Peyer's patch (tissue), 4 donors: ENCODE measurements around the gene RASA4B. TPM values are rescaled to one million over a fixed set of nuclear protein-coding genes. Genes with fewer than 3 reads are reported as not detected.

Experiments
- DNase-seq, 3 donors: peaks; one replicate each; pipeline ENCODE4 v3.0.0-alpha.2; 2017 to 2019
- H3K27ac ChIP-seq, 4 donors: fragments of 200-600 bp; sonication (generic); one replicate each; pipeline ENCODE4 v1.5.1; 2016 to 2019
- H3K27me3 ChIP-seq, 2 donors: fragments of 200-600 bp; sonication (generic); one replicate each; pipeline ENCODE4 v1.5.1; 2019
- H3K36me3 ChIP-seq, 3 donors: fragments of 200-600 bp; sonication (generic); one replicate each; pipeline ENCODE4 v1.5.1; 2016 to 2019
- H3K4me1 ChIP-seq, 4 donors: fragments of 200-600 bp; sonication (generic); one replicate each; pipeline ENCODE4 v1.5.1; 2016 to 2019
- H3K4me3 ChIP-seq, 4 donors: fragments of 200-600 bp; sonication (generic); 1 replicate in 3 of 4; 2 replicates in 1 of 4; pipeline ENCODE4 v1.5.1; 2016 to 2019; ENCODE audit warnings: mild to moderate bottlenecking in 1 of 4
- H3K9me3 ChIP-seq, 4 donors: fragments of 200-600 bp; sonication (generic); one replicate each; pipeline ENCODE4 v1.5.1; 2016 to 2019; ENCODE audit warnings: mild to moderate bottlenecking in 1 of 4
- CTCF ChIP-seq, 6 experiments: fragments of 450-650 bp in 4 of 6; fragments of 200-600 bp in 2 of 6; sonication (generic) in 1 of 6; IDR thresholded peaks; one replicate each; pipeline ENCODE4 v1.5.1; 2017 to 2019; ENCODE audit warnings: antibody characterized with exemption in 6 of 6, mild to moderate bottlenecking in 3 of 6, moderate library complexity in 1 of 6
- POLR2A ChIP-seq, 2 donors: fragments of 450-650 bp; IDR thresholded peaks; one replicate each; pipeline ENCODE4 v1.5.1; 2017; ENCODE audit warnings: antibody characterized with exemption in 2 of 2, mild to moderate bottlenecking in 2 of 2, moderate library complexity in 2 of 2
- total RNA-seq, 4 donors: library from RNA; depleted of rRNA; stranded (reverse); fragments of >200 nt; gene quantifications; one replicate each; pipeline ENCODE4 v1.1.0, GENCODE V29; 2016

Gene RASA4B
- total RNA-seq, 4 donors from 2014 or later = 31.3 to 90.8 (median 40.7) TPM

GRCh38 chr7:102464577-102465280 lies 52.8 kb downstream of the RASA4B start, which contains the start of the genes ALKBH4 and LRWD1:
Gene ALKBH4 (minus strand): TSS chr7:102464863. CDS start chr7:102464836, 27 bp downstream.
Gene LRWD1 (plus strand): TSS chr7:102464984. CDS start chr7:102465081, 97 bp downstream.
- peak; percentile 92 to 98 (median 97) for DNase-seq
- TF ChIP-seq POLR2A (IDR thresholded peaks at IDR 0.05) = peak; percentile 38 to 75
- peak; percentile 2 to 42 (median 26) for TF ChIP-seq CTCF (IDR thresholded peaks at IDR 0.05)
- Histone ChIP-seq H3K36me3 (peaks cover 0 to 17% (median 0%) of the 10 kb centered on the region in 3 donors), H3K4me1 (peaks cover 6 to 21% (median 14%) of the 10 kb centered on the region in 4 donors), H3K27me3 (no peaks in the 10 kb centered on the region), H3K4me3 (peak within 1 kb of the TSS; percentile 70 to 87 (median 76)), H3K9me3 (no peaks in the 10 kb centered on the region), H3K27ac (peak within 1 kb of the TSS; percentile 51 to 80 (median 70))

DNA sequence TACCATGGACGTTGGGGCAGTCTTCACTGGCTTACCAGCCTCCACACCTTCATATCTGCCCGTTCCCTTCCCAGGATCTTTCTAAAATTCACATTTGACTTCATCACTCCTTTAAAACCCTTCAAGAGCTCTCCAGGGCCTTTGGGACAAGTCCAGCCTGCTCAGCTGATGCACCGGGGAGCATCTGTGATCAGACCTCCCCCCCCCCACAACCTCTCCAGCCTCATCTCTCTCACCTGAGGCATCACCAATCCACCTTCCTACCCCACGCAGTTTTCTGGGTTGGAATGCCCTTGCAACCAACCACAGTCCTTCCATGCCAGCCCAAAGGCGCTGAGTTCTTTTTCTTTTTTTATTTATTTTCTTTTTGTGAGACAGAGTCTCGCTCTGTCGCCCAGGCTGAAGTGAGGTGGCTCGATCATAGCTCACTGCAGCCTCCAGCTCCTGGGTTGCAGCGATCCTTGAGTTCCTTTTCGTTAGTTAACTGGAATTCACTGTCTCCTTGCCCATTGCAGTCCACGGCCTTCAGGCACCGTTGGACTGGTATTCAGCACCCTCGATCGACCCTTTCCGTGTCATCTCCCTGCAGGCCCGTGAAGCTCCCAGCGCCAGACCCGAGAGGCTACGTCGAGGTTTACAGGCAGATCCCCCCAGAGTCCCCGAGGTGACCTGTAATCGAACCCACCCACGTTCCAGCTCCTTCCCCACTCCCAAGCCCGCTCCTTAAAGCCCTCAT lies 53.6 kb downstream of the RASA4B start:
- Histone ChIP-seq H3K27ac (peak overlapping the region; percentile 47 to 80 (median 70)), H3K4me3 (peak overlapping the region; percentile 70 to 87 (median 76)), H3K27me3 (no peaks in the 10 kb centered on the region), H3K4me1 (peaks cover 4 to 19% (median 14%) of the 10 kb centered on the region in 4 donors), H3K9me3 (no peaks in the 10 kb centered on the region), H3K36me3 (peaks cover 0 to 15% (median 0%) of the 10 kb centered on the region in 3 donors)
- no peak for TF ChIP-seq CTCF (IDR thresholded peaks at IDR 0.05)
- TF ChIP-seq POLR2A (IDR thresholded peaks at IDR 0.05) = no peak
- no peak for DNase-seq

- H3K4me1 ChIP-seq = peaks cover 0 to 7% (median 6%) of the 10 kb centered on the region in 4 donors
- no peak overlapping the region for H3K4me3 ChIP-seq
- H3K27ac ChIP-seq = no peak overlapping the region
- H3K27me3 ChIP-seq = no peaks in the 10 kb centered on the region
- DNase-seq = no peak
- peaks cover 0 to 30% (median 0%) of the 10 kb centered on the region in 3 donors for H3K36me3 ChIP-seq
- no peaks in the 10 kb centered on the region for H3K9me3 ChIP-seq
- TF ChIP-seq POLR2A (IDR thresholded peaks at IDR 0.05) = no peak
- TF ChIP-seq CTCF (IDR thresholded peaks at IDR 0.05) = no peak
Observed at GRCh38 chr7:102460467-102460866, 57.1 kb downstream of the RASA4B start.

GRCh38 chr7:102459221-102459844 lies 58.2 kb downstream of the RASA4B start:
- Histone ChIP-seq H3K36me3 (peaks cover 0 to 30% (median 0%) of the 10 kb centered on the region in 3 donors), H3K27me3 (no peaks in the 10 kb centered on the region), H3K27ac (no peak overlapping the region), H3K9me3 (no peaks in the 10 kb centered on the region), H3K4me3 (no peak overlapping the region), H3K4me1 (peaks cover 0 to 6% (median 6%) of the 10 kb centered on the region in 4 donors)
- DNase-seq = no peak
- TF ChIP-seq POLR2A (IDR thresholded peaks at IDR 0.05) (no peak), CTCF (IDR thresholded peaks at IDR 0.05) (no peak)

GRCh38 chr7:102457352-102457924 lies 60.1 kb downstream of the RASA4B start:
- TF ChIP-seq POLR2A (IDR thresholded peaks at IDR 0.05) (no peak), CTCF (IDR thresholded peaks at IDR 0.05) (no peak)
- H3K36me3 ChIP-seq = peaks cover 0 to 30% (median 0%) of the 10 kb centered on the region in 3 donors
- no peak overlapping the region for H3K27ac ChIP-seq
- no peak for DNase-seq
- H3K4me1 ChIP-seq = no peaks in the 10 kb centered on the region
- H3K4me3 ChIP-seq = no peak overlapping the region
- H3K9me3 ChIP-seq = no peaks in the 10 kb centered on the region
- no peaks in the 10 kb centered on the region for H3K27me3 ChIP-seq
